DMS114 treated with DMSO at 0.1 percent for 48 hours (cell line): ENCODE data around the gene SARNP.
A peak's percentile ranks its signal among the peaks of the same experiment; 100 is the strongest.
"Not testable (repeated sequence)": the region's sequence is repeated elsewhere in the genome, so short reads cannot be mapped to it uniquely, and the experiment has no call there.

Experiments
- DNase-seq: peaks from one replicate; lab custom pipeline; 2025; ENCODE audit not compliant: unreplicated experiment; lab: John Stamatoyannopoulos, UW

The SARNP gene

DNA sequence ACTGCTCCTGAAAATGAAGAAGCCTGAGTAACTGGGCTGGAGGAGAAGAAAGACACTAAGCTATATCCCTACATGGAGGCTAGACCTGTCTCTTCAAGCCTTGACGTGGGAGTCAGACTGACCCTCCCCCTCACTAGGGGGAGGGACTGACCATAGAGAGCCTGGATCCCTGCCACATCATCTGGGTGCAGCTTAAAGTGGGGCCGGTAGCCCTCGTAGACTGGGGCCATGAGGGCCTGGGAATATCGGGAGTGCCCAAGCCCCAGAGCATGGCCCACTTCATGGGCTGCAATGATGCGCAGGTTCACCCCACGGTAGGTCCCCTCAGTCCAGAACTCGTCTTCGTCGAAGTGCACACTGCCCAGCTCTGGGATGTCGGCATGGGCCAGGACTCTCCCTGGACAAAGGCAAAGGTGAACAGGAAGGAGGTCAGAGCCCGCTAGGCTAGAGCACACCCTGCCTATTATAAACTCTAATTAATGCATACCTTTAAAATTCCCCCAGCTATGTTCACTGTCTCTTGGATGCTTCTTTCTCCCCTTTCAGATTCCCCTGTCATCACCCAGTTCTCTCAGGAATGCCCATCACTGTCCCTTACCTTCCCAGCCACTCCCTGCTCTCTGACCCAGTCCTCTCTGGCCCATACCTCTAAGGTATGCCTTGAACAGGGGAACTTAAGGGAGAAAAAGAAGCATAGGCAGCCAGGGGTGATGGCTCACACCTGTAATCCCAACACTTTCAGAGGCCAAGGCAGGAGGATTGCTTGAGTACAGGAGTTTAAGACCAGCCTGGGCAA is 22.0 kb upstream of the SARNP start:
- DNase-seq: no peak

DNA sequence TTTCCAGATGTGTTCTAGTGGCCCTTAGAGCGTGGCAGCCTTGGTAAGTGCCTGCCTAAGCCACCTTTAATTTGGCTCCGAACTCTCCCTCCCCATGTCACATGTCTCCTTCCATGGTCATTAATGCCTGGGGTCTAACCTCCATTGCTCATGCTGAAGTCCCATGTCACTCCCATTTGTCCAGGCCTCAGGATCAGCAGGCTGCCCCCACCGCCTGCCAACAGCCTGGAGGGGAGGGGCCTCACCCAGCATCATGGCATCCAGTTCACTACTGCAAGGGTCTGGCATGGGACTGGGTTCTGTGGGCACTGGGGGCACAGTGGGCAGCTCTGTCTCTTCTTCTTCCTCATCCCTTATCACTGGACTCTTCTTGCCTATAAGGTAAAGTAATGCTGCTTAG is 20.8 kb upstream of the SARNP start:
- DNase-seq: no peak

DNA sequence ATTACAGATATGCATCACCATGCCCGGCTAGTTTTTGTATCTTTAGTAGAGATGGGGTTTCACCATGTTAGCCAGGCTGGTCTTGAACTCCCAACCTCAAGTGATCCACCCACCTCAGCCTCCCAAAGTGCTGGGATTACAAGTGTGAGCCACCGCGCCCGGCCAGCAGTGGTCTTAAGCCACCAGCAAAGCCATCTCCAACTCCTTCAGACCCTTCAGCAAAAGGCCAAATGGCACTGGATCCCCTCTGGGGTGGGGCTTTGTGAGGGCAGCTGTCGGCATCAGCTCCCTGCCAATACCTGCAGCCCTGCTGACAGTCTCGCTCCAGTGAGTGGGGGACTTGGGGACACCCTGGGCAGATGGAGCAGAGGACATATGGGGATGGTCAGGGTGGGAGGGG is 16.9 kb upstream of the SARNP start:
- DNase-seq: not testable (repeated sequence)

DNA sequence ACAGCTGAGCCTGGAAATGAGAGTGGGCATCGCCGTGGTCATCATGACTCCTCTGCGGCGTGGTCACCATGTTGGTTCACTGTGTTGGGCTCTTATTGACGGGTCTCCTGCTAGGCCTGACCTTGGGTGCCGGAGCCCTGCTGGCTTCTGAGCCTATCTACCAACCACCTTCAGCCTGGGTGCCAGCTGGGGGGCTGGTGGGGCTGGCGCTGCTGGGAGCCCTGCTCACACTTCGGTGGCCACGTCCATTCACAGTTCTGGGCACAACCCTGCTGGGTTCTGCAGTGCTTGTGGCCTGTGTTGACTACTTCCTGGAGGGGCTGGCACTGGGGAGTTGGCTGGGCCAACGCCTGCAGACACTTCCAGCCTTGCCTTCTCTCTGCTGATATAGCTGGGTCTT is 15.5 kb upstream of the SARNP start:
- no peak for DNase-seq

DNA sequence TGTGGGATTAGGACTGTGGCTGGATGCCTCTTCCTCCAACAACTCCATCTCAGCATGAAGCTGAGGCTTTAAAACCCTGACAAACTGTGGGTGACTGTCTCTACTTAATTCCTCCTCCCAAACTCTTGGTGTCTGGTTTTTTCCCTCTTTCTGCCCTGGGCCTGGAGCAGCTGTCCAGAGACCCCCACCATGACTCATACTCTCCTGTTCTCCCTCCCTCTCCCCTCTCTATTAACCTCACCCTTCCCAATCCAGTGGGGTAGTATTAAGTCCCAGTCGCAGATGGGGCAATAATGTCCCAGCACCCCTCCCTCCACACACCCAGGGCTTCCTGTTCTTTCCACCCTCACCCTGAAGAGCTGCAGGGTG is 13.9 kb upstream of the SARNP start:
- no peak for DNase-seq

DNA sequence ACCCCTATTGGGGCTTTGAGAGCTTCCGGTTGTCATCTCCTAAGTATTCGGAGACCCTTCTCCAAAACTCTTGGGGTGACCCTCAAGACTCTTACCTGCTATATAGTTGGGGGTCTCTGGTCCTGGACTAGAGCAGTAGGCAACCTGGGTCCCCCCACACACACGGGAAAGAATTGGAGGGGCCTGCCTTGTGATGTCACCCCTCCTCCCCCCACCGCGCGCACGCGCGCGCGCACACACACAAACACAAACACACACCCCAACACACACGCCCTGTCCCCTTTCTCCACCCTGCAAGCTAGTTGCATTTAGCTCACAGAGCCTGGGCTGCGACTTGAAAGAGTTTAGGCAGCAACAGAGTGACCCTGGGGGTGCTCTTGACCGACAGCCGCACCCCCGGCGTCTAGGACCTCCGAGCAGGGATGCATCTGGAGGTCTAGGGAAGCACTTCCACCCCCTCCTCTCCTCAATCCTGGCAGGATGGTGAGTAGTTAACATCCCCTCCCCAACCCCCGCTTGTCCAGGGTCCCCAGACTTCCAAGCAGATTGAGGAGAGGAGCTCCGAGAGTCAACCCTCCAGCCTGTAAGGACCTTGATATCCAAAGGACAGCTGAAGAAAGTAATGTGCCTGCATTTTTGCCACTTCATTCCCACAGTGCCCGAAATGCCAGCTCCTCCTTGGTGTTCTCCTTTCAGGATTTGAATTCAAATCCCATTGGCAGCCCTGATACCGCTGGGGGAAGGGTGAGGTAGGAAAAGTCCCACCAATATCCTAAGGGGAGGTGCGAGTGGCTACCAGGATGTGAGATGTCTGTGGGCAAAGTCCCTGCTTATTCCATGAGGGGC is 13.3 kb upstream of the SARNP start:
- no peak for DNase-seq

DNA sequence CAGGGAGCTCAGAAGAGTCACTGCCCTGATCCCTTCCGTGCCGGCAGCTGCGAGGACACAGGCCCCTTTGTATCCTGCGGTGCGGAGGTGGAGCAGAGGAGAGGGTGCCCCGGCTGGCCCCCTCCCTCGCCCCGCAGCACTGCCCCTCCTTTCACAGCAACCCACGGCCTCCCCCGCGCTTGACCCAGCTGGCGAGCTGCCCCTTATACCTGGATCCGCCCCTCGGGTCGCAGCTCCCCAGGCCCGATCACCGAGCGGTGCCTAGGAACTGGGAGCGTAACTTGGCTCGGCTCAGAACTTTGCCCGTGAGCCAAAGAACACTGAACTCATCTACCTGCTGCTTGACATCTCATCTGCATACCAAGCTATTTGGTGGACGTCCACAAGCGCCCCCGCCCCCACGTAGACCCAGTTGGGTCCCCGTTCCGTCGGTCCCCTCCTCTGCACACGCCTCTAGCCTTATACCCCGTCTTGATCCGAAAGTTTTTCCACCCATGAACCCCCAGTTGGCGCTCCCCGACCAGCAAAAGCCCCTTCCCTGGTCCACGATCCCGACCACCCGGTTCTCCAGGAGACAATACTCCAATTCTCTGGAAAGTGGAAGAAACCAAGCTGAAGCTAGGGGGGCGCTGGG is 12.6 kb upstream of the SARNP start:
- no peak for DNase-seq

DNA sequence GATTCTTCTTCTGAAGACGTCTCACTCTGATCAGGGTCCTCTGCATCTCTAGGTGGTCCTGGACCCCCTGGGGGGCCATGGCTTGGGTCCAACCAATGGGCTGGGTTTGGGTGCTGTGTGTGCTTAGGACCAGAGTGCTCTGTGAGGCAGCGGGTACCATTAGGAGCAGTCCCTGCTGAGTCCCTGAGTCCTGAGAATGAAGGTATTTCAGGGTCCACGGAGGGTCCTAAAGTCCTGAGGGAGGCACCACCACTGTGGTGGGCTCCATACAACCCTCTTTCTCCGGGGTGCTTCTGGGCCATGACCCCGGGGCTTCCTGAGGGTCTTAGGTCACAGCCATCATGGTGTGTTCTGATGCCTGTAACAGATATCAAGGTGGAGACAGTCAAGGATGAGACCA is 10.8 kb upstream of the SARNP start:
- no peak for DNase-seq

DNA sequence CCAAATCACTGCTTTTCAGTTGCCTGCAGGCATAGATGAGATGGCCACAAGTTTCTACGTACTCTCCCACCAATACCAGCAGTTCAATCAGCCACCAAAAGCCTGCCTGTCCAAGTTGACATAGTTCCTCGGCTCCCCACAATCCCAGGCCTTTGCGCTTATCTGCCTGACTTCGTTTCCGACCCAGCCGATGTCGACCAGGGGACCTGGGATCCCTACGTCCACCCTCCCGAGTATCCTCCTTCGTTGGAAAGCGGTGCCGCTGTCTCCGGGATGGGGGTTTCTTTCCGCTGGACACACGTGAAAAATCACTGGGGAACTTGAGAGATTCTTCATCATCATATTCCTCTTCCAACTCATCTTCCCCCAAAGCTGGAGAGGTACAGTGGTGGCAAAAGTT is 10.3 kb upstream of the SARNP start:
- no peak for DNase-seq

DNA sequence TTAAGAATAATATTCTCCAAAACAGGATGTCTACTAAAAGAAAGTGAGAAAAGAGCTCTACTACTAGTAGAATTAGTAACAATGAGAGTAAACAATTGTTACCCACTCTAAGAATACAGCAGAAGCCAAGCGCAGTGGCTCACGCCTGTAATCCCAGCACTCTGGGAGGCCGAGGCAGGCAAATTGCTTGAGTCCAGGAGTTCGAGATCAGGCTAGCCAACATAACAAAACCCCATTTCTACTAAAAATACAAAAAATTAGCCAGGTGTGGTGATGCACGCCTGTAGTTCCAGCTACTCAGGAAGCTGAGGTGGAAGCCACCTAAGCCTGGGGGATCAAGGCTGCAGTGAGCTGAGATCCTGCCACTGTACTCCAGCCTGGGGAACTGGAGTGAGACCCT is 7.2 kb upstream of the SARNP start:
- no peak for DNase-seq

DNA sequence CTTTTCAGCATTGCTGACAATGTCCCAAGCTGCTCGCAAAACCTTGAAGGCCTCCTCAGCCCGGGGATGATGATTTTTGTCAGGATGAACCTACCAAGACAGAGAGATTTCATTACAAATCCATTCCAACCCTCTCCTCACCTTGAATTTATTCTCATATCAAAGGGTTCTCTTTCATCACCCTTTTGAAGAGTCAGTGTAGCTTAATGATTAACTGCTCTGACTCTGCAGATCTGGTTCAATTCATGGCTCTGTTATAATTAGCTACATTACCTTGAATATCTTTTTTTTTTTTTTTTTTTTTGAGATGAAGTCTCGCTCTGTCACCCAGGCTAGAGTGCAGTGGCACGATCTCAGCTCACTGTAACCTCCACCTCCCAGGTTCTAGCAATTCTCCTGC is 5.9 kb upstream of the SARNP start:
- no peak for DNase-seq

DNA sequence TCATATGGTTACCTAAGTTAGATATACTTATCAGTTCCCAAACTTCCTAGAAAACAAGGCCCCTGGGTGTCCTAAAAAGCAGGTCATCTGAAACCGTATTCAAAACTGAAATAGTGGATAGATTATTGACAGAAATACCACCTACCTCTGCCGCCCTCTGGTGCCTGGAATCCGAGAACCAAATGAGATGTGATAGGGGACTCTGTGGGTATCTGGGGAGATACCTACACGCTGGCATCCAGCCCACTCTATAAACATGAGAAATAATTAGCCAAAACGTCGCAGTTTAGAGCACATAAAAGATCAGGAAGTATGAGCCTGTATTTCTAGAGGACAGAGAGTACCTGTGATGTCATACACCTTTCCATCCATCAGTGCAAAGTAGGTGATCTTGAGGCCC is 4.7 kb upstream of the SARNP start:
- DNase-seq: no peak

DNA sequence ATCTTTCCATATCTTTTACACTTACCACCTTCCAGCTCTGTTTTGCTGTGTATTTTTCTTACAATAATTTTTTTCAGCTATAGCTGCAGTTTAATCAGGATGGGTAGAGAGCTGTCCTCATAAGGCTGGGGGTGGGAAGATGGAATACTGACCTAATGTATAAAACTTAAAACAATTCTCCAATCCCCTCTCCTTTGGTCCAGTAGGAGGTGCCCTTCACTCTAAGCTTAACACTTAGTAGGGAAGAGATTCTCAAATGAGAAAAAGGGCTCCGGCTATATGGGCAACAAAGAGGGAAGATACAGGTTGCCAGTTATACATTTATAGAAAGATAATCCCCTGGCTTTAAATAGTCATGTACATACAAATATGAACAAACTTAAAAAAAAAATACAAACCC is 3.2 kb upstream of the SARNP start:
- DNase-seq: peak; percentile 42

DNA sequence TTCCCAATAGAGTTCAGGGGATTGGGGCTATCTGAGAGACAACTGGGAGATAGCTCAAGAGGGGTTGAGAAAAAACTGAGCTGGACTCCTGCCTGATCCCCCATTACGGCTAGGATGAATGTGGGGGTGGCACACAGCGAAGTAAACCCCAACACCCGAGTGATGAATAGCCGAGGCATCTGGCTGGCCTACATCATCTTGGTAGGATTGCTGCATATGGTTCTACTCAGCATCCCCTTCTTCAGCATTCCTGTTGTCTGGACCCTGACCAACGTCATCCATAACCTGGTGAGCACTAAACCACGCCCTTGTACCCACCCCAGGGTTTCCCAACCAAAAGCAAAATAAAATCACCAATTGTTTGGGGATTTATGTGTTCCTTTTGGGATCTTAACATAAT is 1.4 kb upstream of the SARNP start:
- no peak for DNase-seq

DNA sequence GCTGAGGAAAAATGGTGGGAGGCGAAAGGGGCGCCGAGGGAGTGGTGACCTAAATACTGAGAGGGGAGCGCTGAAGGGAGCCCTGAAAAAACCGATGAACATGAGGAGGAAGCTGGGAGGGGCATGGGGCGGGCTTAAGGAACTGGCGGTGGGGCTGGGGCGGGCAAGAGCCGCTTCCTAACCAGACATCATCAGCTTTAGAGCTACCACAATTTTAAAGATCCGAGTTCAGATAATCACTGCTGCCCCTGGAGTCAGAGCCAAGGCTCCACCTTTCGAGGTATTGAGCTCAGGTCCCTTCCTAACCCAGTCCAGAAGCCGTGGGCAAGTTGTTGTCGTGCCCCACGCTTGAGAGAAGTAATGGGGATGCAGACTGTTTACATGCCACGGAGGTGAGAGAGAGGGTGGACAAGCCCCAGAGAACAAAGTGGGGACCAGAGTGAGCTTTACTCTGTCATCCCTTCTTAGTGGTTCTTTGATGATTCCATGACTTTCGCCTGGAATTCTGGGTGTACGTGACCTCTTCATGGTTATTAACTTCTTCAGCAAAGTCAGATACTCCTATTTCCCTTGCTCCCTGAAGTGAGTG is 710 bp upstream of the SARNP start:
- peak; percentile 86 for DNase-seq

DNA sequence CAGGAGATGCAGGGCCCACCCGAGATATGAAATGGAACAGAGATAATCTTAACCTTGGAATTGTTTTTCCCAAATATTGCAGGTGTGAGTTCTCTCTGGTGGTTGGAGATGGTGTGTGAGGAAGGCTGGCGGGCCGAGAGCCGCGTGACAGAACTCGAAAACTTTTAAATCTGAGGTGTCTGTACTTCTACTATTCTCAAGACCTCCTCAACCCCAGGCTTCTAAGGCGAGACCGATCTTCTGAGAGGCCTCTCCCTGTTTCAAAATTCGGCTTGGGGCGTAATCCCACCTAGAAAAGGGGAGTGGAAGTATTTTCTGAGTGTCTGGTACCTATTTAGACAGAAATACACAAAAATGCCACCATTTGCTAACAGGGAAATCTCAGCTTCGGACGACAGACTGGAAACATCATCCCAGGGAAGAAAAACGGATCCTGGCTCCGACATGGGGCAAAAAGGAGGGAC is 611 bp downstream of the SARNP start:
- DNase-seq: no peak

DNA sequence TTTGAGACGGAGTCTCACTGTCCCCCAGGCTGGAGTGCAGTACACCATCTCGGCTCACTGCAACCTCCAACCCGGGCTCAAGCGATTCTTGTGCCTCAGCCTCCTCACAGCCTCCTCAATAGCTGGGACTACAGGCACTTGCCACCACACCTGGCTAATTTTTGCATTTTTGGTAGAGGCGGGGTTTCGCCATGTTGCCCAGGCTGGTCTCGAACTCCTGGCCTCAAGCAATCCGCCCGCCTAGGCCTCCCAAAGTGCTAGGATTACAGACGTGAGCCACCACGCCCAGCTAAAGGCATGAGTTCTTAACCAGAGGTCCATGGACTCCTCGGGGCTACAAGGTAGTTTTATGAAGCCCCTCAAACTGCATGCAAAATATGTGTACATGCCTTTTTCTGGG is 2.1 kb downstream of the SARNP start:
- no peak for DNase-seq

DNA sequence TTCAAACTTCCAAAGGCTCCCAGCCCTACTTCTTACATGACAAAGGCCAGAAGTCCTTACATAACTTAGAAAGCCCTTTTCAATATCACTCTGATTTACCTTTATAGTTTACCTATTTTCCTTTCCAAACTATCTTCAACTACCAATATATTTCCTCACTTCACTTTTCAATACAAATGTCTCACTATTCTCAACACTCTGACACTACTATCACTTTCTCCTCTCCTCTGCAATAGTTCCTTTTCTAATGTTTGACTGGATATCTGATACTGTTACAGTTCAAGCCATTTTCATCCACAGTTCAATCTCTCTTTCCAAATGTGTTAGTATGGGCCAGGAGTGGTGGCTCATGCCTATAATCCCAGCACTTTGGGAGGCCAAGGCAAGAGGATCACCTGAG is 3.3 kb downstream of the SARNP start:
- no peak for DNase-seq

DNA sequence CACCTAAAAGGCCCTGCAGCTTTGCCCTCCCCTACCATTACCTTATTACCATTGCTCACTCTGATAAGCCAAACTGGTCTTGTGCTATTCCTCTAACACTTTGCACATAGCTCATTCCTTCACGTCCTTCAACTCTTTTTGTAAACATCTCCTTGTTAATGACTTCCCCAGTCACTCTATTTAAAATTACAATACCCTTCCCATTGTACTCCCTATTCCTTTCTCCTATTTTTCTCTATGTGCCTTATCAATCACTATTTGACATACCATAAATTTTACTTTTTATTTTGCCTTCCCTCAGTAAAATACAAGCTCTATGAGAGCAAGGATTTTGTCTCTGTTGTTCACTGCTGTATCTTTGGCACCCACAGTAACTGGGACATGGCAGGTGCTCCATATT is 5.4 kb downstream of the SARNP start:
- DNase-seq: no peak

DNA sequence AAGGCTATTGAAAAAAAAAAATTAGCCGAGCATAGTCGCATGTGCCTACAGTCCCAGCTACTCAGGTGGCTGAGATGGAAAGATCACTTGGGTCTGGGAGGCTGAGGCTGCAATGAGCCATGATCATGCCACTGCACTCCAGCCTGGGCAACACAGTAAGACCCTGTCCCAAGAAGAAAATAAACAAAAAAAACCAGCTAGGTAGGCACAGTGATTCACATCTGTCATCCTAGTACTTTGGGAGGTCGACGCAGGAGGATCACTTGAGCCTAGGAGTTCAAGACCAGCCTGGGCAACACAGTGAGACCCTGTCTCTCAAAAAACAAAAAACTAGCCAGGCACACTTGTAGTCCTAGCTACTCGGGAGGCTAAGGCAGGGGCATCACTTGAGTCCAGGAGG is 8.2 kb downstream of the SARNP start:
- no peak for DNase-seq

DNA sequence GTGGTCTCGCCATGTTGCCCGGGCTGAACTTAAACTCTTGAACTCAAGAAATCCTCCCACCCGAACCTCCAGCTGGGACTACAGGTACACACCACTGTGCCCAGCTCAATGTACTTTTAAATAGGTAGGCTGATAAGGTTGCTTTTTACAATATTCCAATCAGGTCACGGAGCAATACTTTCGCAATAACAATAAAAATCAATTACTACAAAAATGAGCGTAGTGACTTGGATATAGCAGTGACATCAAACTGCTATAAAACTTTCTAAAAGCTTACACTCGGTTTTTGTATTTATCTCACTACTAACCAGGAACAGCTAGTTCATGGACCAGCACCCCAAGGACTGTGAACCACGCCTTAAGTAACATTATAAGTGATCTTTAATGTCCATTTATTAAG is 10.5 kb downstream of the SARNP start:
- no peak for DNase-seq

DNA sequence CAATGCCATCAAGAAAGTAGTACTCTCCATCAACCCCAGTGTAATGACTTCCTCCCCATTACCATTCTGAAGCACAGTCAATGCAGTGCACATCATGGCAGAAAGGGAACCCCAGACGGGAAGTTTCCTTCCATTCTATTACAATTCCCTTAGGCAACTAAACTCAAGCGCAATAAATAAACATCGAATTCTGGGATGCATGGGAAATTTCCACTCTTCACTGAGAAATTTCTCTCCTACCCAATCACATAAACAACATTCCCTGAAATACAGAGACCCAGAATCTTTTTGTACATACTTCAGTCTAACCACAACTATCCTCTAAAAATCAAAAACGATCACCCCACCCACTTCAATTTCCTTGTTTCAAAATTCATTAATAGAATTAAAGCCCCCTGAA is 20.0 kb downstream of the SARNP start:
- DNase-seq: no peak
